Esophagus squamous epithelium (tissue), 4 donors: Measurements from ENCODE around the gene SEMA5B.

Source experiments
- POLR2A ChIP-seq, 4 donors: fragments of 450-650 bp; IDR thresholded peaks; one replicate each; pipeline ENCODE4 v1.6.1; 2017; ENCODE audit warnings: antibody characterized with exemption in 4 of 4, mild to moderate bottlenecking in 4 of 4, moderate library complexity in 3 of 4
- TF ChIP-seq, protein P1 (sequence below), 6 experiments: fragments of 450-650 bp in 4 of 6; fragments of 200-600 bp in 2 of 6; sonication (generic) in 2 of 6; IDR thresholded peaks; one replicate each; pipeline ENCODE4 v1.5.1; 2016 to 2019; ENCODE audit warnings: antibody characterized with exemption in 6 of 6, mild to moderate bottlenecking in 4 of 6, moderate library complexity in 4 of 6

GRCh38 chr3:122936335-122936734 lies 91.2 kb downstream of the SEMA5B start:
- TF ChIP-seq, protein P1, sequence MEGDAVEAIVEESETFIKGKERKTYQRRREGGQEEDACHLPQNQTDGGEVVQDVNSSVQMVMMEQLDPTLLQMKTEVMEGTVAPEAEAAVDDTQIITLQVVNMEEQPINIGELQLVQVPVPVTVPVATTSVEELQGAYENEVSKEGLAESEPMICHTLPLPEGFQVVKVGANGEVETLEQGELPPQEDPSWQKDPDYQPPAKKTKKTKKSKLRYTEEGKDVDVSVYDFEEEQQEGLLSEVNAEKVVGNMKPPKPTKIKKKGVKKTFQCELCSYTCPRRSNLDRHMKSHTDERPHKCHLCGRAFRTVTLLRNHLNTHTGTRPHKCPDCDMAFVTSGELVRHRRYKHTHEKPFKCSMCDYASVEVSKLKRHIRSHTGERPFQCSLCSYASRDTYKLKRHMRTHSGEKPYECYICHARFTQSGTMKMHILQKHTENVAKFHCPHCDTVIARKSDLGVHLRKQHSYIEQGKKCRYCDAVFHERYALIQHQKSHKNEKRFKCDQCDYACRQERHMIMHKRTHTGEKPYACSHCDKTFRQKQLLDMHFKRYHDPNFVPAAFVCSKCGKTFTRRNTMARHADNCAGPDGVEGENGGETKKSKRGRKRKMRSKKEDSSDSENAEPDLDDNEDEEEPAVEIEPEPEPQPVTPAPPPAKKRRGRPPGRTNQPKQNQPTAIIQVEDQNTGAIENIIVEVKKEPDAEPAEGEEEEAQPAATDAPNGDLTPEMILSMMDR (IDR thresholded peaks at IDR 0.05) = no peak
- no peak for TF ChIP-seq POLR2A (IDR thresholded peaks at IDR 0.05)
